ENCODE data around the gene TWIST2. TPM values are rescaled to one million over a fixed set of nuclear protein-coding genes. Genes with fewer than 3 reads are reported as not detected.

The TWIST2 gene
- total RNA-seq (not detected), total RNA-seq (0 to 0.08 (median 0) reads per million in 172 experiments)
- polyA plus RNA-seq (2013, experiment 1 of 2), result not detected
- polyA plus RNA-seq (2013, experiment 2 of 2), result 0.20 TPM

GRCh38 chr2:238847841-238848690 is at the start of gene TWIST2:
Gene TWIST2 (plus strand): TSS chr2:238848085. CDS start chr2:238848216, 131 bp downstream.
- ChIA-PET POLR2A (no interaction called here), CTCF (no interaction called here)
- ATAC-seq (ENCODE audit: poor library complexity) (no peak), DNase-seq (no peak)
- peaks cover 27 to 78% of the 10 kb centered on the region in 2 experiments for H3K27me3 ChIP-seq (ENCODE audit: control insufficient read depth in 1 of 2, insufficient read depth in 2 of 2, low read length in 2 of 2)
- no peaks in the 10 kb centered on the region for H3K36me3 Mint-ChIP-seq (ENCODE audit: low read depth)
- H3K36me3 ChIP-seq (ENCODE audit: insufficient read depth, low read length), result no peaks in the 10 kb centered on the region
- intact Hi-C loops (cut with DNase I, micrococcal nuclease), result no loop called here
- H3K4me1 ChIP-seq (ENCODE audit: insufficient read depth, low read length), result peaks cover 10% of the 10 kb centered on the region
- no peaks in the 10 kb centered on the region for H3K9me3 Mint-ChIP-seq
- H3K27me3 Mint-ChIP-seq, result peaks cover 65% of the 10 kb centered on the region
- H3K4me3 ChIP-seq (ENCODE audit: low read length), result peak within 1 kb of the TSS; percentile 7
- no peak within 1 kb of the TSS for H3K4me3 Mint-ChIP-seq
- H3K9me3 ChIP-seq (ENCODE audit: control insufficient read depth in 1 of 2, insufficient read depth in 1 of 2, low read length in 2 of 2), result peaks cover 0 to 13% of the 10 kb centered on the region in 2 experiments
- no peak within 1 kb of the TSS for H3K27ac ChIP-seq (ENCODE audit: low read depth in 1 of 2, low read length in 2 of 2)
- no peak within 1 kb of the TSS for H3K27ac Mint-ChIP-seq
- H3K4me1 Mint-ChIP-seq (ENCODE audit: low read depth), result no peaks in the 10 kb centered on the region
- TF ChIP-seq CTCF (IDR thresholded peaks at IDR 0.05), result no peak

GRCh38 chr2:238801791-238802190 is 46.1 kb upstream of the TWIST2 start:
- peaks cover 6 to 9% of the 10 kb centered on the region in 2 experiments for H3K27me3 ChIP-seq (ENCODE audit: control insufficient read depth in 1 of 2, insufficient read depth in 2 of 2, low read length in 2 of 2)
- Mint-ChIP-seq H3K4me3 (no peak overlapping the region), H3K4me1 (ENCODE audit: low read depth) (no peaks in the 10 kb centered on the region), H3K36me3 (ENCODE audit: low read depth) (no peaks in the 10 kb centered on the region), H3K9me3 (no peaks in the 10 kb centered on the region), H3K27ac (no peak overlapping the region), H3K27me3 (peaks cover 42% of the 10 kb centered on the region)
- no peak for TF ChIP-seq CTCF (IDR thresholded peaks at IDR 0.05)
- no peaks in the 10 kb centered on the region for H3K9me3 ChIP-seq (ENCODE audit: control insufficient read depth in 1 of 2, insufficient read depth in 1 of 2, low read length in 2 of 2)
- no peak overlapping the region for H3K4me3 ChIP-seq (ENCODE audit: low read length)
- ATAC-seq (ENCODE audit: poor library complexity), result no peak
- H3K27ac ChIP-seq (ENCODE audit: low read depth in 1 of 2, low read length in 2 of 2), result no peak overlapping the region
- POLR2A ChIA-PET, result no interaction called here
- H3K36me3 ChIP-seq (ENCODE audit: insufficient read depth, low read length), result no peaks in the 10 kb centered on the region
- no peaks in the 10 kb centered on the region for H3K4me1 ChIP-seq (ENCODE audit: insufficient read depth, low read length)
- no peak for DNase-seq
- CTCF ChIA-PET, result no interaction called here
- intact Hi-C loops (cut with DNase I, micrococcal nuclease), result no loop called here

GRCh38 chr2:238802957-238803356 is 44.9 kb upstream of the TWIST2 start:
- peaks cover 38% of the 10 kb centered on the region for H3K27me3 Mint-ChIP-seq
- DNase-seq, result no peak
- Histone ChIP-seq H3K4me1 (ENCODE audit: insufficient read depth, low read length) (no peaks in the 10 kb centered on the region), H3K27me3 (ENCODE audit: control insufficient read depth in 1 of 2, insufficient read depth in 2 of 2, low read length in 2 of 2) (peaks cover 0 to 6% of the 10 kb centered on the region in 2 experiments), H3K27ac (ENCODE audit: low read depth in 1 of 2, low read length in 2 of 2) (no peak overlapping the region), H3K9me3 (ENCODE audit: control insufficient read depth in 1 of 2, insufficient read depth in 1 of 2, low read length in 2 of 2) (no peaks in the 10 kb centered on the region), H3K4me3 (ENCODE audit: low read length) (no peak overlapping the region), H3K36me3 (ENCODE audit: insufficient read depth, low read length) (no peaks in the 10 kb centered on the region)
- H3K4me1 Mint-ChIP-seq (ENCODE audit: low read depth), result no peaks in the 10 kb centered on the region
- H3K4me3 Mint-ChIP-seq, result no peak overlapping the region
- no peaks in the 10 kb centered on the region for H3K9me3 Mint-ChIP-seq
- intact Hi-C loops (cut with DNase I, micrococcal nuclease), result no loop called here
- ChIA-PET POLR2A (no interaction called here), CTCF (no interaction called here)
- TF ChIP-seq CTCF (IDR thresholded peaks at IDR 0.05), result no peak
- no peak for ATAC-seq (ENCODE audit: poor library complexity)
- no peaks in the 10 kb centered on the region for H3K36me3 Mint-ChIP-seq (ENCODE audit: low read depth)
- H3K27ac Mint-ChIP-seq, result no peak overlapping the region
